GM23248 (cell line): ENCODE data around the gene EVL.

Experiments used
- EZH2 ChIP-seq: fragments of 200-600 bp; sonication (generic); IDR thresholded peaks from 2 replicates; pipeline ENCODE4 v1.6.1; 2018; ENCODE audit warnings: antibody characterized with exemption, mild to moderate bottlenecking; ENCODE audit not compliant: insufficient read depth, poor library complexity, severe bottlenecking
- EZH2phosphoT487 ChIP-seq: fragments of 200-600 bp; sonication (generic); IDR thresholded peaks from 2 replicates; pipeline ENCODE4 v1.6.1; 2018; ENCODE audit warnings: antibody characterized with exemption, moderate library complexity, mild to moderate bottlenecking, low read depth; ENCODE audit not compliant: insufficient read depth

GRCh38 chr14:100092832-100093231 is 27.6 kb downstream of the EVL start:
- TF ChIP-seq EZH2phosphoT487 = no peak
- TF ChIP-seq EZH2 = no peak
